PC-3 (cell line): ENCODE results near the gene ST3GAL3.

ENCODE experiments used
- EZH2phosphoT487 ChIP-seq: fragments of 300-600 bp; sonication (generic); IDR thresholded peaks from 2 replicates; pipeline ENCODE4 v1.6.1; 2018; ENCODE audit warnings: mild to moderate bottlenecking, antibody characterized with exemption, low read length, borderline replicate concordance
- TF ChIP-seq, protein P1 (sequence below): fragments of 300-600 bp; sonication (generic); conservative IDR thresholded peaks from 2 replicates; pipeline ENCODE4 v1.5.1; 2017; ENCODE audit warnings: antibody characterized with exemption, low read depth, mild to moderate bottlenecking, low read length

DNA sequence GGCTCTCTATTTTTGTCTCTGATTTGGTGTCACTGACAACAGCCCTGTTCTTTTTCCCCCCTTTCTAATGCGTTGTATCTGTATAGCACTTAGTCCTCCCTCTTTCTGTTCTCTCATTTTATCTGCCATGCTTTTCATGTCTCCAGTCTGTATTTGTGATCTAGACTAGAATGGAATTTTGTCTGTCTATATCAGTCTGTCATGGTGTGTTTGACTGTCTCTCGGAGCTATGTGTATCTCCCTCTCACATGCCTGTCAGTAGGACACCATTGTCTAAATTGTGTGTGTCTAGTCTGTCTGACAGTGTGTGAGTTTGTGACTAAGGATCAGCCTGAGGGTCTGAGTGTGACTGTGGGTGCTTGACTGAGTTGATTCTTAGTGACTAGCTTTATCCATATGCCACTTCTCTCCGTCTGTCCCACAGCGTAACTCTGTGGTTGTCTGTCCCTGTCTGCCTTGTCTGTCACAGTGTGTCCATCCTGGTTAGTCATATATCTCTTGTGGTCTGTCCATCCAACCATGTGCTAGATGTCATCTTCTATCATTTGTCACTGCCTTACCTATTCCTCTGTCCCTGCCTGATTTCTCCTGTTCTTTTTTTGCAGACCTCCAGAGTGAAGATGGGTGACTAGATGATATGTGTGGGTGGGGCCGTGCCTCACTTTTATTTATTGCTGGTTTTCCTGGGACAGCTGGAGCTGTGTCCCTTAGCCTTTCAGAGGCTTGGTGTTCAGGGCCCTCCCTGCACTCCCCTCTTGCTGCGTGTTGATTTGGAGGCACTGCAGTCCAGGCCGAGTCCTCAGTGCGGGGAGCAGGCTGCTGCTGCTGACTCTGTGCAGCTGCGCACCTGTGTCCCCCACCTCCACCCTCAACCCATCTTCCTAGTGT lies 270.3 kb downstream of the ST3GAL3 start:
- TF ChIP-seq, protein P1, sequence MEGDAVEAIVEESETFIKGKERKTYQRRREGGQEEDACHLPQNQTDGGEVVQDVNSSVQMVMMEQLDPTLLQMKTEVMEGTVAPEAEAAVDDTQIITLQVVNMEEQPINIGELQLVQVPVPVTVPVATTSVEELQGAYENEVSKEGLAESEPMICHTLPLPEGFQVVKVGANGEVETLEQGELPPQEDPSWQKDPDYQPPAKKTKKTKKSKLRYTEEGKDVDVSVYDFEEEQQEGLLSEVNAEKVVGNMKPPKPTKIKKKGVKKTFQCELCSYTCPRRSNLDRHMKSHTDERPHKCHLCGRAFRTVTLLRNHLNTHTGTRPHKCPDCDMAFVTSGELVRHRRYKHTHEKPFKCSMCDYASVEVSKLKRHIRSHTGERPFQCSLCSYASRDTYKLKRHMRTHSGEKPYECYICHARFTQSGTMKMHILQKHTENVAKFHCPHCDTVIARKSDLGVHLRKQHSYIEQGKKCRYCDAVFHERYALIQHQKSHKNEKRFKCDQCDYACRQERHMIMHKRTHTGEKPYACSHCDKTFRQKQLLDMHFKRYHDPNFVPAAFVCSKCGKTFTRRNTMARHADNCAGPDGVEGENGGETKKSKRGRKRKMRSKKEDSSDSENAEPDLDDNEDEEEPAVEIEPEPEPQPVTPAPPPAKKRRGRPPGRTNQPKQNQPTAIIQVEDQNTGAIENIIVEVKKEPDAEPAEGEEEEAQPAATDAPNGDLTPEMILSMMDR: no peak
- no peak for TF ChIP-seq EZH2phosphoT487
